Stimulated activated CD4-positive, alpha-beta T cell treated with anti-CD3 and anti-CD28 coated beads, Interleukin-2, amount 100 ng/mL, for 4 hours (primary cell): ENCODE measurements around the gene PSTPIP1.

Source experiments
- DNase-seq: peaks from one replicate; pipeline ENCODE4 v3.0.0-alpha.2; 2020; ENCODE audit warnings: low read depth

PSTPIP1 gene

GRCh38 chr15:77018796-77019505, 24.0 kb downstream of the PSTPIP1 start:
- no peak for DNase-seq

GRCh38 chr15:77019521-77020331, 24.8 kb downstream of the PSTPIP1 start:
- DNase-seq: no peak

GRCh38 chr15:77020348-77021087, 25.6 kb downstream of the PSTPIP1 start:
- DNase-seq: no peak

GRCh38 chr15:77021088-77021481, 26.2 kb downstream of the PSTPIP1 start:
- no peak for DNase-seq

GRCh38 chr15:77021803-77022381, 27.0 kb downstream of the PSTPIP1 start:
- no peak for DNase-seq

- no peak for DNase-seq
Observed at GRCh38 chr15:77022646-77023575, 28.0 kb downstream of the PSTPIP1 start.

- DNase-seq: no peak
Observed at GRCh38 chr15:77023576-77024272, 28.8 kb downstream of the PSTPIP1 start.

GRCh38 chr15:77024273-77025082, 29.6 kb downstream of the PSTPIP1 start:
- DNase-seq: peak; percentile 43

- DNase-seq: no peak
Observed at GRCh38 chr15:77025083-77025901, 30.4 kb downstream of the PSTPIP1 start.

- DNase-seq: no peak
Observed at GRCh38 chr15:77025941-77026411, 31.1 kb downstream of the PSTPIP1 start.

- no peak for DNase-seq
Observed at GRCh38 chr15:77026501-77027110, 31.7 kb downstream of the PSTPIP1 start.

GRCh38 chr15:77027111-77027696, 32.3 kb downstream of the PSTPIP1 start:
- no peak for DNase-seq

- no peak for DNase-seq
Observed at GRCh38 chr15:77027697-77028450, 32.9 kb downstream of the PSTPIP1 start.

- no peak for DNase-seq
Observed at GRCh38 chr15:77028451-77029165, 33.7 kb downstream of the PSTPIP1 start.

GRCh38 chr15:77029166-77030047, 34.5 kb downstream of the PSTPIP1 start:
- no peak for DNase-seq
